ENCODE measurements around the gene SOX2.

Gene SOX2

GRCh38 chr3:181717549-181718171, 5.9 kb downstream of the SOX2 start:
- no peaks in the 10 kb centered on the region for H3K27me3 ChIP-seq (ENCODE audit: insufficient read depth, low read length)
- no peaks in the 10 kb centered on the region for H3K9me3 ChIP-seq (ENCODE audit: insufficient read depth, low read depth, low read length)
- H3K4me3 ChIP-seq (ENCODE audit: low read length): peak overlapping the region; percentile 95
- peaks cover 44% of the 10 kb centered on the region for H3K36me3 ChIP-seq (ENCODE audit: insufficient read depth, low read length)
- peak overlapping the region; percentile 95 for H3K9ac ChIP-seq (ENCODE audit: low read depth, low read length)
- peaks cover 58% of the 10 kb centered on the region for H3K4me1 ChIP-seq (ENCODE audit: insufficient read depth, low read length)
- peak overlapping the region; percentile 100 for H3K27ac ChIP-seq (ENCODE audit: low read depth, low read length)
- 58% methylated on average over 5 of the region's 6 CpGs for WGBS

GRCh38 chr3:181718369-181718768, 6.6 kb downstream of the SOX2 start:
- Histone ChIP-seq H3K27me3 (ENCODE audit: insufficient read depth, low read length) (no peaks in the 10 kb centered on the region), H3K9ac (ENCODE audit: low read depth, low read length) (no peak overlapping the region), H3K4me1 (ENCODE audit: insufficient read depth, low read length) (peaks cover 65% of the 10 kb centered on the region), H3K4me3 (ENCODE audit: low read length) (peak overlapping the region; percentile 95), H3K9me3 (ENCODE audit: insufficient read depth, low read depth, low read length) (no peaks in the 10 kb centered on the region), H3K36me3 (ENCODE audit: insufficient read depth, low read length) (peaks cover 38% of the 10 kb centered on the region), H3K27ac (ENCODE audit: low read depth, low read length) (no peak overlapping the region)
- WGBS: 59% methylated on average over 3 of the region's 3 CpGs

GRCh38 chr3:181718987-181719911, 7.5 kb downstream of the SOX2 start:
- WGBS: 93% methylated on average over 48 of the region's 48 CpGs
- Histone ChIP-seq H3K27ac (ENCODE audit: low read depth, low read length) (no peak overlapping the region), H3K9ac (ENCODE audit: low read depth, low read length) (no peak overlapping the region), H3K4me3 (ENCODE audit: low read length) (no peak overlapping the region), H3K27me3 (ENCODE audit: insufficient read depth, low read length) (no peaks in the 10 kb centered on the region), H3K9me3 (ENCODE audit: insufficient read depth, low read depth, low read length) (no peaks in the 10 kb centered on the region), H3K4me1 (ENCODE audit: insufficient read depth, low read length) (peaks cover 72% of the 10 kb centered on the region), H3K36me3 (ENCODE audit: insufficient read depth, low read length) (peaks cover 29% of the 10 kb centered on the region)

GRCh38 chr3:181719991-181720680, 8.4 kb downstream of the SOX2 start:
- H3K9ac ChIP-seq (ENCODE audit: low read depth, low read length): no peak overlapping the region
- no peak overlapping the region for H3K4me3 ChIP-seq (ENCODE audit: low read length)
- H3K27ac ChIP-seq (ENCODE audit: low read depth, low read length): peak overlapping the region; percentile 5; the same call in 1 of the 2 replicates
- no peaks in the 10 kb centered on the region for H3K9me3 ChIP-seq (ENCODE audit: insufficient read depth, low read depth, low read length)
- H3K4me1 ChIP-seq (ENCODE audit: insufficient read depth, low read length): peaks cover 81% of the 10 kb centered on the region
- peaks cover 21% of the 10 kb centered on the region for H3K36me3 ChIP-seq (ENCODE audit: insufficient read depth, low read length)
- 87% methylated on average over 23 of the region's 23 CpGs for WGBS
- peaks cover 2% of the 10 kb centered on the region; the same call in 1 of the 2 replicates for H3K27me3 ChIP-seq (ENCODE audit: insufficient read depth, low read length)

- Histone ChIP-seq H3K9ac (ENCODE audit: low read depth, low read length) (no peak overlapping the region), H3K27me3 (ENCODE audit: insufficient read depth, low read length) (peaks cover 5% of the 10 kb centered on the region), H3K4me1 (ENCODE audit: insufficient read depth, low read length) (peaks cover 83% of the 10 kb centered on the region), H3K36me3 (ENCODE audit: insufficient read depth, low read length) (peaks cover 20% of the 10 kb centered on the region), H3K4me3 (ENCODE audit: low read length) (no peak overlapping the region), H3K9me3 (ENCODE audit: insufficient read depth, low read depth, low read length) (no peaks in the 10 kb centered on the region), H3K27ac (ENCODE audit: low read depth, low read length) (peak overlapping the region; percentile 31)
- 88% methylated on average over 3 of the region's 4 CpGs for WGBS
Observed at GRCh38 chr3:181721046-181721875, 9.5 kb downstream of the SOX2 start.

- Histone ChIP-seq H3K9ac (ENCODE audit: low read depth, low read length) (no peak overlapping the region), H3K36me3 (ENCODE audit: insufficient read depth, low read length) (peaks cover 11% of the 10 kb centered on the region), H3K27ac (ENCODE audit: low read depth, low read length) (peak overlapping the region; percentile 50; the same call in 1 of the 2 replicates), H3K4me3 (ENCODE audit: low read length) (no peak overlapping the region), H3K27me3 (ENCODE audit: insufficient read depth, low read length) (peaks cover 8% of the 10 kb centered on the region), H3K4me1 (ENCODE audit: insufficient read depth, low read length) (peaks cover 79% of the 10 kb centered on the region), H3K9me3 (ENCODE audit: insufficient read depth, low read depth, low read length) (no peaks in the 10 kb centered on the region)
- 60% methylated on average over 4 of the region's 4 CpGs for WGBS
Observed at GRCh38 chr3:181722156-181722555, 10.4 kb downstream of the SOX2 start.

GRCh38 chr3:181722766-181723425, 11.2 kb downstream of the SOX2 start:
- Histone ChIP-seq H3K9ac (ENCODE audit: low read depth, low read length) (no peak overlapping the region), H3K27me3 (ENCODE audit: insufficient read depth, low read length) (peaks cover 14% of the 10 kb centered on the region), H3K4me3 (ENCODE audit: low read length) (no peak overlapping the region), H3K36me3 (ENCODE audit: insufficient read depth, low read length) (peaks cover 6% of the 10 kb centered on the region), H3K9me3 (ENCODE audit: insufficient read depth, low read depth, low read length) (no peaks in the 10 kb centered on the region), H3K27ac (ENCODE audit: low read depth, low read length) (peak overlapping the region; percentile 50; the same call in 1 of the 2 replicates), H3K4me1 (ENCODE audit: insufficient read depth, low read length) (peaks cover 72% of the 10 kb centered on the region)
- WGBS: 84% methylated on average over 11 of the region's 11 CpGs

- Histone ChIP-seq H3K27ac (ENCODE audit: low read depth, low read length) (no peak overlapping the region), H3K4me3 (ENCODE audit: low read length) (no peak overlapping the region), H3K27me3 (ENCODE audit: insufficient read depth, low read length) (peaks cover 22% of the 10 kb centered on the region), H3K9me3 (ENCODE audit: insufficient read depth, low read depth, low read length) (no peaks in the 10 kb centered on the region), H3K36me3 (ENCODE audit: insufficient read depth, low read length) (peaks cover 6% of the 10 kb centered on the region), H3K9ac (ENCODE audit: low read depth, low read length) (no peak overlapping the region), H3K4me1 (ENCODE audit: insufficient read depth, low read length) (peaks cover 72% of the 10 kb centered on the region)
- 93% methylated on average over 27 of the region's 27 CpGs for WGBS
Observed at GRCh38 chr3:181723625-181724191, 12.0 kb downstream of the SOX2 start.

GRCh38 chr3:181724192-181724965, 12.7 kb downstream of the SOX2 start:
- 92% methylated on average over 28 of the region's 31 CpGs for WGBS
- Histone ChIP-seq H3K27me3 (ENCODE audit: insufficient read depth, low read length) (peaks cover 29% of the 10 kb centered on the region), H3K4me3 (ENCODE audit: low read length) (peak overlapping the region; percentile 45; the same call in 1 of the 2 replicates)

More at GRCh38 chr3:181724192-181724965, 12.7 kb downstream of the SOX2 start:
- H3K36me3 ChIP-seq (ENCODE audit: insufficient read depth, low read length): peaks cover 6% of the 10 kb centered on the region
- H3K27ac ChIP-seq (ENCODE audit: low read depth, low read length): no peak overlapping the region
- peaks cover 73% of the 10 kb centered on the region for H3K4me1 ChIP-seq (ENCODE audit: insufficient read depth, low read length)
- H3K9ac ChIP-seq (ENCODE audit: low read depth, low read length): 0 out of 2 replicates have a peak overlapping the region, but pooled peaks have one; percentile 43
- no peaks in the 10 kb centered on the region for H3K9me3 ChIP-seq (ENCODE audit: insufficient read depth, low read depth, low read length)
